ENCODE measurements around the gene RBM28. TPM values are rescaled to one million over a fixed set of nuclear protein-coding genes. Genes with fewer than 3 reads are reported as not detected.

RBM28 gene
- total RNA-seq, 4 donors from 2014 or later = 27.5 to 70.8 (median 44.6) TPM

DNA sequence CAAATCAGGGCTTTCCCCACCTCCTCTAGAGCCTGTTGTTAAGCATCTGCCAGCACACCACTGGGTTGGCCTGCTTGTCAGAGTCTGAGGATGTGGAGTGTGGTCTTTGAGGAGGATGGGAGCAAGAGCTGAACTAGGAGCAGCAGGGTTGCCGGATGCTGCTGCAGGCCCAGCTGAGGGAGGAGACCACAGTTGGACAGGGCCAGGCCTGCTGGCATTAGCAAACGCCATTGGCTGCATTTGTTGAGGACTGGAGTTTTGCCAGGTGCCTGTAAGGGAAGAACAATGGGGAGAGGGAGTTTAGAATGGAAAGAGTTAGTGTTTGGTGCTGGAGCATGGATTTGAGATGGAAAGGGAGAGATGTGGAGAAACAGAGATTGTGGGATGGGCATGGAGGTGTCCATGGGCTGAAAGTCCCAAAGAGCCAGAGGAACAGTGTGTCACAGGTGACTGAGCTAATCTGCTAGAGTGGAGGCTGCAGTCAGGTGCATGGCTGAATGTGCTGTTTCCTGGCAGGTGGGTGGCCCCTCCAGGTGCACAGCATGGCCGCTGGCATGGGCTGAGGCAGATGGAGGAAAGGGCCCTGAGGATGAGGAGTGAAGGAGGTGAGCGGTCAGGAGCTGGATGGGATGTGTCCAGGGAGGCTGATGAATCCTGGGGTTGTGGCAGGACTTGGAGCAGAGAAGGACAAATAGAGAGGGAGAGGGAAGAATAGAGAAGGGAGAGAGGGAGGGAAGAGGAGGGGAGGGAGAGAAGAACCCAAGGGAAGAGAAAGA is 61.9 kb downstream of the RBM28 start:
- TF ChIP-seq, protein P1, sequence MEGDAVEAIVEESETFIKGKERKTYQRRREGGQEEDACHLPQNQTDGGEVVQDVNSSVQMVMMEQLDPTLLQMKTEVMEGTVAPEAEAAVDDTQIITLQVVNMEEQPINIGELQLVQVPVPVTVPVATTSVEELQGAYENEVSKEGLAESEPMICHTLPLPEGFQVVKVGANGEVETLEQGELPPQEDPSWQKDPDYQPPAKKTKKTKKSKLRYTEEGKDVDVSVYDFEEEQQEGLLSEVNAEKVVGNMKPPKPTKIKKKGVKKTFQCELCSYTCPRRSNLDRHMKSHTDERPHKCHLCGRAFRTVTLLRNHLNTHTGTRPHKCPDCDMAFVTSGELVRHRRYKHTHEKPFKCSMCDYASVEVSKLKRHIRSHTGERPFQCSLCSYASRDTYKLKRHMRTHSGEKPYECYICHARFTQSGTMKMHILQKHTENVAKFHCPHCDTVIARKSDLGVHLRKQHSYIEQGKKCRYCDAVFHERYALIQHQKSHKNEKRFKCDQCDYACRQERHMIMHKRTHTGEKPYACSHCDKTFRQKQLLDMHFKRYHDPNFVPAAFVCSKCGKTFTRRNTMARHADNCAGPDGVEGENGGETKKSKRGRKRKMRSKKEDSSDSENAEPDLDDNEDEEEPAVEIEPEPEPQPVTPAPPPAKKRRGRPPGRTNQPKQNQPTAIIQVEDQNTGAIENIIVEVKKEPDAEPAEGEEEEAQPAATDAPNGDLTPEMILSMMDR (IDR thresholded peaks at IDR 0.05; ENCODE audit: low read depth) = no peak

DNA sequence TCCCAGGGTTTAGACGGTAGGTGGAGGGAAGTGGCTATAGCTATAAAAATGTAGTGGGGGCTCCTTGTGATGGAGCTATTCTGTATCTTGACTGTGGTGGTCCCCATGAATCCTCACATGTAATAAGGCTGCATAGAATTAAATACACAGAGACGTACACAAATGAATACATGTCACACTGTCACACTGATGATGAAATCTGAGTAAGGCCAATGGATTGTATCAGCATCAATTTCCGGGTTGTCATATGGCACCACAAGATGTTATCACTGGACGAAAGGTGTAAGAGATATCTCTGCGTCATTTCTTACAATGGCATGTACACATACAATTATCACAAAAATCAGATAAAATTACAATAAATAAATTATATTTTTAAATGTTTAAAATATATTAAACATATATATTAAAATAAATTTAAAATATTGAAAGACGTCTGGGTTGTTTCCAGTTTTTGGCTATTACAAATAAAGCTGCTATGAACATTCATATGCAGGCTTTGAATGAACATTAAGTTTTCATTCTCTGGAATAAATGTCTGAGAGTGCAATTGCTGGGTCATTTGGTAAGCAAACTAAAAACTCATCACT is 64.5 kb downstream of the RBM28 start:
- TF ChIP-seq, protein P1 (IDR thresholded peaks at IDR 0.05; ENCODE audit: low read depth) = no peak

DNA sequence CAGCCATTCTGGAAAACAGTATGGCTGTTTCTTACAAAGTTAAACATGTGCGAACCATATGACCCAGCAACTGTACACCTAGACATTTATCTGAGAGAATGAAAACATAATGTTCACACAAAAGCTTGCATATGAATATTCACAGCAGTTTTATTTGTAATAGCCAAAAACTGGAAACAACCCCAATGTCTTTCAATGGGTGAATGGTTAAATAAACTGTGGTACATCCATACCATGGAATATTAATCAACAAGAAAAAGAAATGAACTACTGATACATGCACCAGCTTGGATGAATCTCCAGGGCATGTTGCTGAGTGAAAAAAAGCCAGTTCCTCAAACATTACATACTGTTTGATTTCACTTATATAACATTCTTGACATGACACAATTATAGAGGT is 65.3 kb downstream of the RBM28 start:
- TF ChIP-seq, protein P1 (IDR thresholded peaks at IDR 0.05; ENCODE audit: low read depth) = no peak

DNA sequence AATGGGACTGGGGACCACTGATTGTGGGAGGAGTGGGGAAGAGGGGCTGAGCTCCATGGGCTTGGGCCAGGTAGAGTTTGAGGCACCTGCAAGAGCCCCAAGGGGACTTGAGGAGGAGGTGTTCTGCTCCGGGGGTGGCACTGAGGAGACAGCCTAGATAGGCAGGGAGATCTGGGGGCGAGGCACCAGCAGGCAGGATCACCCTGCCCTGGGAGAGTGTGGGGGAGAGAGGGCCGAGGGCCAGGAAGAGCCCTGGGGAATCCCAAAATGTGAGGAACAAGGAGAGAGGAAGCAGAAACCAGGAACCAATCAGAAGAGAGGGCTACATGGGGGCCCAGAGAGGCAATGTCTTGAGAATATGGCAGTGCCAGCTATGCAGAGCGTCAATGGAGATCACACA is 68.0 kb downstream of the RBM28 start:
- TF ChIP-seq, protein P1 (IDR thresholded peaks at IDR 0.05; ENCODE audit: low read depth) = no peak

DNA sequence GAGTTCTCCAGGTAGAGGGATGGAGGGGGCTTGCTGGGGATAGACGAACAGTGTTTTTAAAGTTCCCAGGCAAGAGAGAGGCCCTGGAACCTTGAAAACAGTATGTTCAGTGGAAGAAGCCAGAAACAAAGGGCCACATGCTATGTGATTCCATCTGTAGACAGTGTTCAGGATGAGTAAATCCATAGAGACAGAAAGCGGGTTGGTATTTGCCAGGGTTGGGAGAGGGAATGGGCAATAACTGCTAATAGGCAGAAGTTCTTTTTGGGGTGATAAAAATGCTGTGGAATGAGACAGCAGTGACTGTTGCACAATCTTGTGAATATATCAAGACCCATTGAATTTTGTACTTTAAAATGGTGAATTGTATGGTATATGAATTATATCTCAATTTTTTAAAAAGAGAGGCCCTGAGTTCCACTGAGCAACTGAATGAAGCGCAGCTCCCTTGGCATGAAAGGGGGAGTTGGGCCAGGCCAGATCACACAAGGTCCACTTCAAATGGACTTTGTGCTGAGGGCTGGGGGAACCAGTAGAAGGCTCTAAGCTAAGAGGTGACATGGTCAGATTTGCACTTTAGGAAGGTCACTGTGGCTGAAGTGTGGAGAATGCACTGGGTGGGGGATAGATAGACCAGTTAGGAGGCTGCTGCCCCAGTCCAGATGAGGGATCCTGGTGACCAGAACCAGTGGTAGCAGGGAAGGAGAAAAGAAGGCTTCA is 68.7 kb downstream of the RBM28 start:
- TF ChIP-seq, protein P1 (IDR thresholded peaks at IDR 0.05; ENCODE audit: low read depth) = no peak

DNA sequence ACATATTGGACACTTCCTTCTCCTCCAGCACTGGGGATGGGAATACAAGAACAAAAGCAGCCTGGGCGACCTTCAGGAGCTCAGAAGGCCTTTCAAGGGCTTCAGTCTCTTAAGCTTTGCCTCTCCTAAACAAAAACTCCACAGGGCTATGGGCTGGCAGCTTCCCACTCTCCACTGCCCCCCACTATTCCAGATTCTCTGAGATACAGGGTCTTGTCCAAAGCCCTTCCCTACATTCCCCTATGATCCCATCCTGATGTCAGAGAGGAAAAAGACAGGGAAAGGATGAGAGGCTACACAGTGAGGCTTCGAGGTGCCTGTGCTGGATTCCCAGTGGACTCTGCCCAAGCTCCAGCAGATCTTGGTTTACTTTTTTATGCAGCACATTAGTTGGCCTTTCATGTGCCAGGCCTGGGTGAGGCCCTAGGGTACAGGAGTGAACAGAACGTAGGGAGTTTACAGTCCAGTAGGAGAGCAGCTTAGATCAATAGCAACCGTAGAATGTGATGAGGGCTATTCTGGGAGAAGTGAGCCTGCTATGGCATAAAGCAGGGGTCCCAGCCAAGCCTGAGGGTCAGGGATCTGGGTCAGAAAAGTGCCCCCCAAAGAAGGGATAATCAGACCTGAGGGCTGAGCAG is 69.3 kb downstream of the RBM28 start:
- TF ChIP-seq, protein P1 (IDR thresholded peaks at IDR 0.05; ENCODE audit: low read depth) = no peak

Data from subcutaneous adipose tissue (tissue), 4 donors.